ENCODE results near the gene CERKL. TPM values are rescaled to one million over a fixed set of nuclear protein-coding genes. Genes with fewer than 3 reads are reported as not detected.

The CERKL gene
- total RNA-seq, 2 experiments from 2014 or later = not detected

DNA sequence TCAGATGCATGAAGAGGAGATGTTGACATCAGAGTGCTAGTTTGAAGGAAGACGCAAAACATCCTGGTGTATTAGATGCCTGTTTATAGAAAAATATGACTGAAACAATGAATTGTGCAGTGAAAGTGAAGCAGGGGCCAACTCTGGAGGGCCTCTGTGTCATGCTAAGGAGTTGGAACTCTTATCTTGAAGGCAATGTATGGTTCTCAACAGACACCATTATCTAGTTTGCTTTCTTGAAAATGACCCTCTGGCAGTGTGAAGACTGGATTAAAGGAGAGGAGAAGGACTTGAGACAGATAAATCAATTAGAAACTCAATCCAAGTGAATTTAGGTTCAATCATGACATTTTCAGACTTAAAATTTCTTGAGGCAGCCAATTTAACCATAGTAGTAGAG is 136.7 kb downstream of the CERKL start:
- TF ChIP-seq EZH2phosphoT487 (IDR thresholded peaks at IDR 0.05; ENCODE audit: borderline replicate concordance, low read depth, low read length) = no peak
- TF ChIP-seq, protein P1, sequence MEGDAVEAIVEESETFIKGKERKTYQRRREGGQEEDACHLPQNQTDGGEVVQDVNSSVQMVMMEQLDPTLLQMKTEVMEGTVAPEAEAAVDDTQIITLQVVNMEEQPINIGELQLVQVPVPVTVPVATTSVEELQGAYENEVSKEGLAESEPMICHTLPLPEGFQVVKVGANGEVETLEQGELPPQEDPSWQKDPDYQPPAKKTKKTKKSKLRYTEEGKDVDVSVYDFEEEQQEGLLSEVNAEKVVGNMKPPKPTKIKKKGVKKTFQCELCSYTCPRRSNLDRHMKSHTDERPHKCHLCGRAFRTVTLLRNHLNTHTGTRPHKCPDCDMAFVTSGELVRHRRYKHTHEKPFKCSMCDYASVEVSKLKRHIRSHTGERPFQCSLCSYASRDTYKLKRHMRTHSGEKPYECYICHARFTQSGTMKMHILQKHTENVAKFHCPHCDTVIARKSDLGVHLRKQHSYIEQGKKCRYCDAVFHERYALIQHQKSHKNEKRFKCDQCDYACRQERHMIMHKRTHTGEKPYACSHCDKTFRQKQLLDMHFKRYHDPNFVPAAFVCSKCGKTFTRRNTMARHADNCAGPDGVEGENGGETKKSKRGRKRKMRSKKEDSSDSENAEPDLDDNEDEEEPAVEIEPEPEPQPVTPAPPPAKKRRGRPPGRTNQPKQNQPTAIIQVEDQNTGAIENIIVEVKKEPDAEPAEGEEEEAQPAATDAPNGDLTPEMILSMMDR (conservative IDR thresholded peaks at IDR 0.05; ENCODE audit: low read length) = no peak

DNA sequence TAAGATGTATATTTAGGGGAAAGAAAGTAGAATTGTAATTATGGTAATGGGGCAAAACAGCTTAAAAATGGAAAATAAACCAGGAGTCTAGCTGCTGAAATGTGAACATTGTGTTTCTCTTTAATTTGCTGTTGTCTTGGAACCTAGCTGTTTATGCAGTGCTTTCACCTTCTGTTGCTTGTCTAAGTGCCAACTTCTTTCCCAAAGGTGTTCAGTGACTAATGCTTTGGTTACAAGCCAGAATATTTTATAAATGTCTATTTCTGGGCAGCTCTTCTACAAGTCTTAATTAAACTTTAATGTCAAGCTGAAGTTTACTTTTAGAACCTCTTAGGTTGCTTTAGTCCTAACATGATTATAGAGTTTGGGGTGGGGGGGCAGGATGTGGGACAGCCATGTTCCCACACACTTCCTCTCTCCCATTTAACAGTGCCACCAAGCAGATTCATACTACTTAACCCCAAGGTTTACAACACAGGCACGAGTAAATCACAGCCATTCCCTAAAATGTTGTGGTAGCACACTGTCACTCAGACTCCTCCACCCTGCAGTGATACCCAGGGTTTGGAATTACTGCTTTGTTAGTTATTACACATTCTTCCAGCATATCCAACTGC is 139.1 kb downstream of the CERKL start:
- TF ChIP-seq EZH2phosphoT487 (IDR thresholded peaks at IDR 0.05; ENCODE audit: borderline replicate concordance, low read depth, low read length) = no peak
- TF ChIP-seq, protein P1 (conservative IDR thresholded peaks at IDR 0.05; ENCODE audit: low read length) = no peak
- Histone ChIP-seq H3K9me3 (ENCODE audit: low read length) (no peaks in the 10 kb centered on the region), H3K4me2 (ENCODE audit: low read length) (no peak overlapping the region), H2AFZ (ENCODE audit: low read length) (no peak overlapping the region), H3K27ac (ENCODE audit: low read depth, low read length, poor library complexity, severe bottlenecking) (no peak overlapping the region), H3K4me1 (ENCODE audit: insufficient read depth, low read length, poor library complexity, severe bottlenecking) (no peaks in the 10 kb centered on the region), H4K20me1 (ENCODE audit: insufficient read depth, low read length) (no peaks in the 10 kb centered on the region), H3K36me3 (ENCODE audit: insufficient read depth, low read length) (peaks cover 39% of the 10 kb centered on the region), H3K79me2 (ENCODE audit: insufficient read depth, low read depth, low read length) (no peaks in the 10 kb centered on the region), H3K9me2 (ENCODE audit: insufficient read depth, low read length) (no peaks in the 10 kb centered on the region), H3K4me3 (ENCODE audit: low read depth, low read length, poor library complexity, severe bottlenecking) (no peak overlapping the region)
- POLR2A ChIA-PET = interaction anchor here (0.6 to 1.0 kb wide), 6 partner anchors 19 to 437 kb away, joined by 3 to 4 read pairs (median 3); no protein-coding TSS in a partner anchor
- intact Hi-C loops (cut with micrococcal nuclease; ENCODE audit: unreplicated experiment) = no loop called here
- BruUV-seq (replicated peaks) = no TSS peak
- CTCF ChIA-PET (ENCODE audit: unreplicated experiment) = no interaction called here
- no peak for DNase-seq (ENCODE audit: low spot score)

More for the DNA sequence above, 136.7 kb downstream of the CERKL start:
- Histone ChIP-seq H3K79me2 (ENCODE audit: insufficient read depth, low read depth, low read length) (no peaks in the 10 kb centered on the region), H3K4me3 (ENCODE audit: low read depth, low read length, poor library complexity, severe bottlenecking) (no peak overlapping the region), H3K27ac (ENCODE audit: low read depth, low read length, poor library complexity, severe bottlenecking) (no peak overlapping the region), H2AFZ (ENCODE audit: low read length) (no peak overlapping the region), H3K9me3 (ENCODE audit: low read length) (no peaks in the 10 kb centered on the region), H3K4me1 (ENCODE audit: insufficient read depth, low read length, poor library complexity, severe bottlenecking) (no peaks in the 10 kb centered on the region), H3K4me2 (ENCODE audit: low read length) (no peak overlapping the region), H4K20me1 (ENCODE audit: insufficient read depth, low read length) (no peaks in the 10 kb centered on the region), H3K36me3 (ENCODE audit: insufficient read depth, low read length) (peaks cover 36% of the 10 kb centered on the region), H3K9me2 (ENCODE audit: insufficient read depth, low read length) (no peaks in the 10 kb centered on the region)
- intact Hi-C loops (cut with micrococcal nuclease; ENCODE audit: unreplicated experiment) = no loop called here
- ChIA-PET CTCF (ENCODE audit: unreplicated experiment) (no interaction called here), POLR2A (no interaction called here)
- DNase-seq (ENCODE audit: low spot score) = no peak
- no TSS peak for BruUV-seq (replicated peaks)

DNA sequence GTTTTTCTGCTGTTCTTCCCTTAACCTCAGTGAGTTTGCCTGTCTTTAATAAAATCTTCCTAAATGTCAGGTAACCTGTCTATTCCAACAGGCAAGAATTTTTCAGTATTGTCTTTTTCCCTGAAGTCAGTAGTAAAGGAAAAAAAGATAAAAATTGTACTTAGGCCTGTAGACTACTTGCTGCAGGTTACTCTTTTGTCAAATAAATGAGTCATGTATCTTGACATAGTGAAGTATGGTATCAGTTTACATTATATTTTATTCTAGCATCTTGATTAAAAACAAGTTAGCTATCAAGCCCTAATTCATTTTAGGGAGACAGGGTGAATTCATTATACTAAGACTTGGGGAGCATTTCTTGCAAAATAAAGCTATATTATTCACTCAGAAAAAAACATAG is 139.9 kb downstream of the CERKL start:
- Histone ChIP-seq H2AFZ (ENCODE audit: low read length) (no peak overlapping the region), H4K20me1 (ENCODE audit: insufficient read depth, low read length) (no peaks in the 10 kb centered on the region), H3K27ac (ENCODE audit: low read depth, low read length, poor library complexity, severe bottlenecking) (no peak overlapping the region), H3K9me3 (ENCODE audit: low read length) (no peaks in the 10 kb centered on the region), H3K4me2 (ENCODE audit: low read length) (no peak overlapping the region), H3K4me3 (ENCODE audit: low read depth, low read length, poor library complexity, severe bottlenecking) (no peak overlapping the region), H3K36me3 (ENCODE audit: insufficient read depth, low read length) (peaks cover 38% of the 10 kb centered on the region), H3K9me2 (ENCODE audit: insufficient read depth, low read length) (no peaks in the 10 kb centered on the region), H3K4me1 (ENCODE audit: insufficient read depth, low read length, poor library complexity, severe bottlenecking) (no peaks in the 10 kb centered on the region), H3K79me2 (ENCODE audit: insufficient read depth, low read depth, low read length) (no peaks in the 10 kb centered on the region)
- ChIA-PET POLR2A (interaction anchor here (0.6 to 1.0 kb wide), 3 partner anchors 20 to 436 kb away, joined by 3 to 4 read pairs (median 3); no protein-coding TSS in a partner anchor), CTCF (ENCODE audit: unreplicated experiment) (no interaction called here)
- TF ChIP-seq, protein P1 (conservative IDR thresholded peaks at IDR 0.05; ENCODE audit: low read length) = no peak
- no peak for TF ChIP-seq EZH2phosphoT487 (IDR thresholded peaks at IDR 0.05; ENCODE audit: borderline replicate concordance, low read depth, low read length)
- intact Hi-C loops (cut with micrococcal nuclease; ENCODE audit: unreplicated experiment) = no loop called here
- DNase-seq (ENCODE audit: low spot score) = no peak
- BruUV-seq (replicated peaks) = no TSS peak
